Thoracic aorta (tissue), 2 donors: ENCODE data around the gene EPDR1. TPM values are rescaled to one million over a fixed set of nuclear protein-coding genes. Genes with fewer than 3 reads are reported as not detected.
A peak's percentile ranks its signal among the peaks of the same experiment; 100 is the strongest.

ENCODE experiments used
- ATAC-seq: fragments of 150-250 bp; one replicate; pipeline ENCODE4 v1.8.0; 2017; ENCODE audit warnings: low read depth; ENCODE audit not compliant: insufficient number of reproducible peaks, low FRiP score
- DNase-seq: peaks from one replicate; pipeline ENCODE4 v3.0.0-alpha.2; 2020; ENCODE audit warnings: low spot score
- H3K27ac ChIP-seq, 2 donors: fragments of 200-600 bp; sonication (generic); 1 replicate in 1 of 2; 2 replicates in 1 of 2; pipeline ENCODE4 v1.5.1; 2016; ENCODE audit warnings: mild to moderate bottlenecking in 2 of 2, moderate library complexity in 2 of 2
- H3K27me3 ChIP-seq: fragments of 200-600 bp; sonication (generic); replicated peaks from 2 replicates; pipeline ENCODE4 v1.6.0; 2016; ENCODE audit warnings: mild to moderate bottlenecking; ENCODE audit not compliant: insufficient read depth
- H3K36me3 ChIP-seq: fragments of 200-600 bp; sonication (generic); one replicate; pipeline ENCODE4 v1.5.1; 2016
- H3K4me1 ChIP-seq, 2 donors: fragments of 200-600 bp; sonication (generic); 1 replicate in 1 of 2; 2 replicates in 1 of 2; pipeline versions ENCODE4 v1.5.1 to v1.6.0; 2016; ENCODE audit warnings: low read depth in 2 of 2, mild to moderate bottlenecking in 1 of 2; ENCODE audit not compliant: control insufficient read depth in 1 of 2
- H3K4me3 ChIP-seq: fragments of 200-600 bp; sonication (generic); 2 replicates; pipeline ENCODE4 v1.5.1; 2016; ENCODE audit warnings: mild to moderate bottlenecking
- H3K9me3 ChIP-seq: fragments of 200-600 bp; sonication (generic); 2 replicates; pipeline ENCODE4 v1.5.1; 2016
- CTCF ChIP-seq: fragments of 200-600 bp; sonication (generic); IDR thresholded peaks from one replicate; pipeline ENCODE4 v1.5.1; 2019; ENCODE audit warnings: antibody characterized with exemption
- total RNA-seq, 2 donors: library from RNA; depleted of rRNA; stranded (reverse); fragments of >200 nt; gene quantifications; one replicate each; pipeline versions ENCODE4 v1.1.0 to v1.2.3, GENCODE V29; 2016

EPDR1 gene
- total RNA-seq, 2 donors from 2014 or later: 59.3 to 98.8 TPM

GRCh38 chr7:37921876-37922275 is 1.4 kb downstream of the EPDR1 start:
- Histone ChIP-seq H3K36me3 (no peaks in the 10 kb centered on the region), H3K27ac (no peak overlapping the region), H3K27me3 (no peaks in the 10 kb centered on the region), H3K4me3 (peak overlapping the region; percentile 79), H3K4me1 (peaks cover 3 to 37% of the 10 kb centered on the region in 2 donors), H3K9me3 (no peaks in the 10 kb centered on the region)
- ATAC-seq: no peak
- DNase-seq: no peak
- TF ChIP-seq CTCF: no peak

DNA sequence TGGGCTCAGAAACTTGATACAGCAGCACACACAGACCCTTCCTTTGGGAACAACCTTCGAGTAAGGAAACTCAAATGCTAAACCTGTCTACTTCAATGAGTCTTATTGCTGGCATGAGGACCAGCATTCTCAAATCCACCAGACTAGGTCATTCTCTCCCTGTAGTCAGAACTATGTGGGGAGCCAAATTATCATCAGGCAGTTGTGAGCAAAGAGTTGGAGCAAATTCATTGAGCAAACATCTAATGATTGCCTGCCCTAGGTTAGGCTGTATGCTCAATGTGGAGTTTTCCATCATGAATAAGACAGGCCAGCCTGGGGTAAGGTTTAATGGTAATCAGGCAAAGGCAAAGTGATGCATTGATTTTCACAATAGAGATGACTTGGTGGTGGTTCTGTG is 3.6 kb downstream of the EPDR1 start:
- H3K4me3 ChIP-seq: no peak overlapping the region
- H3K4me1 ChIP-seq: peaks cover 8 to 41% of the 10 kb centered on the region in 2 donors
- peak overlapping the region in 1 of 2 donors; percentile 48 for H3K27ac ChIP-seq
- no peaks in the 10 kb centered on the region for H3K9me3 ChIP-seq
- no peaks in the 10 kb centered on the region for H3K27me3 ChIP-seq
- TF ChIP-seq CTCF: no peak
- no peak for DNase-seq
- H3K36me3 ChIP-seq: no peaks in the 10 kb centered on the region
- ATAC-seq: no peak

- DNase-seq (no peak), ATAC-seq (no peak)
- Histone ChIP-seq H3K4me3 (no peak overlapping the region), H3K27ac (peak overlapping the region in 1 of 2 donors; percentile 48), H3K27me3 (no peaks in the 10 kb centered on the region), H3K9me3 (no peaks in the 10 kb centered on the region), H3K36me3 (no peaks in the 10 kb centered on the region), H3K4me1 (peaks cover 8 to 41% of the 10 kb centered on the region in 2 donors)
- no peak for TF ChIP-seq CTCF
These were observed 4.1 kb downstream of the EPDR1 start for GRCh38 chr7:37924491-37925041.

DNA sequence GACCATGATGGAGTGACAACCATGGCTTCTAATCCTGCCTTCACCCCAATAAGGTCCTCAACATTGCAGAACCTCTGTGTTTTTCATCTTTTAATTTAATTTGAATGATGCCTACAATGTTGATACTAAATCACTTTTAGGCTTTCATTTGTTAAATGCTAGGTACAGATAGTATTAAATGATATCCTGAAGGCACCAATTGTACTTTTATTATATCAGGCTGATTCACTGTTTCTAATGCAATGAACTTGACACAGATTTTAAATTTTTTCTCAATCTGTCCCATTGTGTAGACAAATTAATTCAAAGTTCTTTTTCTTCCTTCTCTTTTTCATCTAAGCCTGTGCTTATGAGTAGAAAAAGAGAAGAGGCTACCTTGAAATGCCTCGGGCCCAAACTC is 5.2 kb downstream of the EPDR1 start:
- H3K4me3 ChIP-seq: no peak overlapping the region
- DNase-seq (no peak), ATAC-seq (no peak)
- no peaks in the 10 kb centered on the region for H3K9me3 ChIP-seq
- H3K27ac ChIP-seq: no peak overlapping the region
- no peaks in the 10 kb centered on the region for H3K27me3 ChIP-seq
- H3K4me1 ChIP-seq: peaks cover 8 to 35% of the 10 kb centered on the region in 2 donors
- H3K36me3 ChIP-seq: no peaks in the 10 kb centered on the region
- no peak for TF ChIP-seq CTCF

GRCh38 chr7:37927773-37928444 is 7.5 kb downstream of the EPDR1 start:
- Histone ChIP-seq H3K4me1 (peaks cover 6 to 24% of the 10 kb centered on the region in 2 donors), H3K27me3 (no peaks in the 10 kb centered on the region), H3K27ac (no peak overlapping the region), H3K9me3 (no peaks in the 10 kb centered on the region), H3K36me3 (no peaks in the 10 kb centered on the region), H3K4me3 (no peak overlapping the region)
- DNase-seq: no peak
- ATAC-seq: no peak
- TF ChIP-seq CTCF: no peak
